GM12873 (cell line): ENCODE measurements around the gene CRB1.

Experiments used
- TF ChIP-seq, protein P1 (sequence below): IDR thresholded peaks from 2 replicates; pipeline ENCODE4 v1.5.1; 2012; ENCODE audit warnings: low read depth, mild to moderate bottlenecking, moderate library complexity, low read length, control low read depth; ENCODE audit not compliant: insufficient read depth; ENCODE audit errors: missing control alignments

The CRB1 gene

DNA sequence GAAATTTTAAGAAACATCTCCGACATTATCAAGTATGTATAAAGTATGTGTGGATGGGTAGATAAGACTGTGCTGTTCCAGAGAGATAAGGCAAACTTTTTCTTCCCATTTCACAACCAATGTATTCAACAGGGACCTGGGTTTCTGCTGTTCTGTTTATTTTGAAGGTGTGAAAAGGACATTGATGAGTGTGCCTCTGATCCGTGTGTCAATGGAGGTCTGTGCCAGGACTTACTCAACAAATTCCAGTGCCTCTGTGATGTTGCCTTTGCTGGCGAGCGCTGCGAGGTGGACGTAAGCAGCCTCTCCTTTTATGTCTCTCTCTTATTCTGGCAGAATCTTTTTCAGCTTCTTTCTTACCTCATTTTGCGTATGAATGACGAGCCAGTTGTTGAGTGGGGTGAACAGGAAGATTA lies 174.0 kb downstream of the CRB1 start:
- TF ChIP-seq, protein P1, sequence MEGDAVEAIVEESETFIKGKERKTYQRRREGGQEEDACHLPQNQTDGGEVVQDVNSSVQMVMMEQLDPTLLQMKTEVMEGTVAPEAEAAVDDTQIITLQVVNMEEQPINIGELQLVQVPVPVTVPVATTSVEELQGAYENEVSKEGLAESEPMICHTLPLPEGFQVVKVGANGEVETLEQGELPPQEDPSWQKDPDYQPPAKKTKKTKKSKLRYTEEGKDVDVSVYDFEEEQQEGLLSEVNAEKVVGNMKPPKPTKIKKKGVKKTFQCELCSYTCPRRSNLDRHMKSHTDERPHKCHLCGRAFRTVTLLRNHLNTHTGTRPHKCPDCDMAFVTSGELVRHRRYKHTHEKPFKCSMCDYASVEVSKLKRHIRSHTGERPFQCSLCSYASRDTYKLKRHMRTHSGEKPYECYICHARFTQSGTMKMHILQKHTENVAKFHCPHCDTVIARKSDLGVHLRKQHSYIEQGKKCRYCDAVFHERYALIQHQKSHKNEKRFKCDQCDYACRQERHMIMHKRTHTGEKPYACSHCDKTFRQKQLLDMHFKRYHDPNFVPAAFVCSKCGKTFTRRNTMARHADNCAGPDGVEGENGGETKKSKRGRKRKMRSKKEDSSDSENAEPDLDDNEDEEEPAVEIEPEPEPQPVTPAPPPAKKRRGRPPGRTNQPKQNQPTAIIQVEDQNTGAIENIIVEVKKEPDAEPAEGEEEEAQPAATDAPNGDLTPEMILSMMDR: no peak

DNA sequence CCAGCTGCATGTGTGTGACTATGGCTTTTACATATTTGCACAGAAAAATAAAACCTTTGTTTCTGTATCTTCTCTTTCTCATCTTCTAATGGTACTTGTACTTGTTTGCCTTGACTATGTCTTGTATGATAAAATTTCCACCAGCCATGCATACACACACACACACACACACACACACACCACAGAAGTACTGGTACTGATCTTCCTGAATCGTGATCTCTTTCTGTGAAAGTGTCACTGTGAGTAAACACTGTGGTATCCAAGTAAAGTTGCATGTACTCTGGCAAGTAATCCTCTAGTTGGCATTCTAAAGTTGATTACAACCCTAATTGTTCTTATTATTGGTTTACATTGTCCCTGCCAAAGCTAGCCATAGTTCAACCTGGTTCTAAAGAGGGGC lies 176.7 kb downstream of the CRB1 start:
- TF ChIP-seq, protein P1: no peak

DNA sequence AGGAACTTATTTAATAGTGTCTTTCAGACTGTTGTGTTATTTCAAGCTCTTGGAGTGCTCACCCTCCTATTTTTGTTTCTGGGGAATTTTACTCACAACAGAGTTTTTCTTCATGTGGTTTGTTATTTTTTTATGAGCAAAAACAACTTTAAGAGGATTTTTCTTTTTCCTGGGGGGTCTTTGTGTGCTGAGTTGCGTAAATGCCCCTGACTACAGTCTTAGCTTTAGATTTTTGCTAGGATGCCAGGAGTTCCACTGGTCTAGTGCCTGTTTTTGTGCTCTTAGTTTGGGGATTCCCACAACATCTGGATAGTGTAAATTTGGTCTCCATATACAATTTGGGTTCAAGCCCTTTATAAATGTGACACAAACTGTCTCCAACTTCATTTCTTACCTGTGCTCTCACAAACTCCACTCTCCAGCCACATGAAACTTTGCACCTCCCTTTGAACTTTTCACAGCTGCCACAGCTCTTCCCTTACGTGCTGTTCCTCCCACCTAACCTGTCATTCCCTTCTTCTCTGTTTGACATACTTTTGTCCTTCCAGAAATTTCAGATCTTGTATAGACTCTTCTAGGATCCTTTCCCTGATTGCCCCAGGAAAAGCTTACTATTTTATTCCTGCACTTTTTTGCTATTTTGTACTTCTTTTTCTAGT lies 180.2 kb downstream of the CRB1 start:
- TF ChIP-seq, protein P1: no peak

DNA sequence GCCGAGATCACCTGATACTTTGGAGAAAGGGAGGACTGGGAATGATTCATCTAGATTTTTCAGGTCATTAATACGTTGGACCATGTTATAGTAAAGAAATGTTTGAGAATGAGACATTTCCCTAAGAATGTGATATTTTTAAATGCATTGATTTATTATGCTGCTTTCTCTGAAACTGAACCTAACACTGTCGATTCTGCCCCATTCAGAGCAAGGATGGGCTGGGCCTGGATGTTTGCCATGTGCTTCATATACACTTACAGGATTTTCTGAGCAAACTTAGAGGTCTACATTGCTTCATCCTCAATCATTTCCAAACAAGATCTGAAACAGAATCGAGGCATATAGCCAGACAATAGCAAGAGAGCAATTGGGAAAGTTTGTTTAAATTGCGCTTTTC lies 183.3 kb downstream of the CRB1 start:
- TF ChIP-seq, protein P1: no peak

DNA sequence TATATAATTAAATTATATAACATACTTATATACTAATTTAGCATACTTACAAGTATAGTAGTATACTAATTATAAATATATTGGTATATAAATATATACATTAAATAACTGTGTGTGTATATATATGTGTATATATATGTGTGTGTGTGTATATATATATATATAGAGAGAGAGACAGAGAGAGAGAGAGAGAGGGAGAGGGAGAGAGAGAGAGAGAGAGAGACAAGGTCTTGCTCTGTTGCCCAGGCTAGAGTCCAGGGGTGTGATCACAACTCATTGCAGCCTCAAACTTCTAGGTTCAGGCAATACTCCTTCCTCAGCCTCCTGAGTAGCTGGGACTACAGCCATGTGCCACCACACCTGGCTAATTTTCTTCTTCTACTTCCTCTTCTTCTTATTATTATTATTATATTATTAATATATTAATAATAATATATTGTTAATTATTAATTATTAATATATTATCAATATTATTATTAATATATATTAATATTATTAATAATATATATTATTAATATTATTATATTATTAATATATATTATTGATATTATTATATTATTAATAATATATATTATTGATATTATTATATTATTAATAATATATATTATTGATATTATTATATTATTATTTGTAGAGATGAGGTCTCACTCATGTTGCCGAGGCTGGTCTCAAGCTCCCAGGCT lies 185.5 kb downstream of the CRB1 start:
- TF ChIP-seq, protein P1: no peak

DNA sequence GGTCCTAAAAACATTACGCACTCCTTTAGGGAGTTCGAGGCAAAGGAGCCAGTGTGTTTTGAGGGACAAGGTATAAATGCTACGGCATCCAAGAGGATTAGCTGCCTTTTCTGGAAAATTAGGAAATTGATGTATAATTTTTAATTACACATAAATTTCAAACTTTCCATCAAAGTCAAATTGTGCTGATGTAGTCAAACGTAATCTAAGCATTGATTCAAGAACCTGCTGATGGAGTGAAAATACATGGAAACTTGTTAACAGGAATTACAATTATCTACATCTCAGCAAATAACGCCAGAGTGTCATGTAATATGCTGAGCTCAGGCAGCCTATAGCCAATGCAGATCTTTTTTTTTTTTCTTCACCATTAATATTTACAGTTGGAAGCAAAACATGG lies 194.5 kb downstream of the CRB1 start:
- TF ChIP-seq, protein P1: no peak

DNA sequence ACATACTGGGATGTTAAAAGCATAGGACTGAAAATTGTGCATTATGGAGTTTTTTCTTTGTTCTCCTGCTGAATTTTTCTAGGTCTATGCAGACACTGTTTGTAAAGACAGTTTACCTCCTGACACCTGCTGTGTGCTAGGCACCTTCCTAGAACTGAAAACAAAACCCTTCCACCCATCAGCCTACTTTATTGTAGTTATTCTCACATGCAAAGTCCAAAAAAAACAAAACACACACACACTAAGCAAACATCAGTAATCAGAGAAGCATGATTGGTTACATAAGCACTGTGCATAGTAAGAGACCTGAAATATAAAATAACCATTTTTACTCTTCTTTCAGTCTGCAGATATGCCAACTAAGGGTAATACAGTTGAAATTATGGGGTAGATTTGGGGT lies 195.1 kb downstream of the CRB1 start:
- TF ChIP-seq, protein P1: no peak
